Panc1 (cell line): Measurements from ENCODE around the gene GATB. TPM values are rescaled to one million over a fixed set of nuclear protein-coding genes. Genes with fewer than 3 reads are reported as not detected.

Experiments
- ATAC-seq: fragments of 200-7000 bp; cut with Tn5 transposase; 2 replicates; pipeline ENCODE4 v1.9.1; 2020; ENCODE audit warnings: mild to moderate bottlenecking, moderate library complexity
- BruUV-seq: library from RNA; stranded (reverse); fragments of 400-500 nt; replicated peaks from 2 replicates; lab custom pipeline; 2021; lab: Mats Ljungman, UMichigan
- CTCF ChIA-PET: fragments of 300-600 bp; sonication (Branson Sonifier 250); formaldehyde crosslinking; loops from one replicate; lab custom pipeline; 2022; ENCODE audit warnings: antibody characterized with exemption; lab: Charles Lee
- POLR2A ChIA-PET: fragments of 300-600 bp; sonication (Branson Sonifier 250); formaldehyde crosslinking; loops from one replicate; lab custom pipeline; 2022; ENCODE audit warnings: antibody characterized with exemption; lab: Charles Lee
- DNase-seq: peaks from one replicate; pipeline ENCODE4 v3.0.0-alpha.2; 2010; ENCODE audit warnings: low read depth, low spot score
- H3K27ac ChIP-seq: 2 replicates; pipeline ENCODE4 v1.5.1; 2011; ENCODE audit warnings: mild to moderate bottlenecking, low read length, inconsistent platforms
- H3K27me3 ChIP-seq: fragments of 200-500 bp; sonication (Bioruptor generic); 2 replicates; pipeline ENCODE4 v1.6.0; 2014; ENCODE audit warnings: low read length, inconsistent platforms; ENCODE audit not compliant: control insufficient read depth, insufficient read depth
- H3K36me3 ChIP-seq: fragments of 200-500 bp; sonication (Bioruptor generic); 2 replicates; pipeline ENCODE4 v1.5.1; 2014; ENCODE audit warnings: inconsistent platforms, mild to moderate bottlenecking, low read length, moderate library complexity; ENCODE audit not compliant: control insufficient read depth, insufficient read depth
- H3K4me1 ChIP-seq: 2 replicates; pipeline ENCODE4 v1.5.1; 2011; ENCODE audit warnings: inconsistent platforms, mild to moderate bottlenecking, low read length, moderate library complexity; ENCODE audit not compliant: control insufficient read depth, insufficient read depth
- H3K4me3 ChIP-seq, 2 experiments: 2 replicates each; pipeline ENCODE4 v1.5.1; 2011 to 2012; ENCODE audit warnings: low read depth in 2 of 2, low read length in 2 of 2, mild to moderate bottlenecking in 2 of 2, inconsistent platforms in 1 of 2, moderate library complexity in 1 of 2
- H3K9me3 ChIP-seq: fragments of 200-500 bp; sonication (Bioruptor generic); 2 replicates; pipeline ENCODE4 v1.5.1; 2014; ENCODE audit warnings: low read depth, mild to moderate bottlenecking, inconsistent platforms, low read length, moderate library complexity; ENCODE audit not compliant: control insufficient read depth, insufficient read depth
- CTCF ChIP-seq: fragments of 450-650 bp; IDR thresholded peaks from 2 replicates; pipeline ENCODE4 v1.5.1; 2017; ENCODE audit warnings: mild to moderate bottlenecking
- POLR2AphosphoS5 ChIP-seq: IDR thresholded peaks from 2 replicates; pipeline ENCODE4 v1.6.1; 2012; ENCODE audit warnings: mild to moderate bottlenecking, low read depth, low read length, moderate library complexity
- REST ChIP-seq, 2 experiments: IDR thresholded peaks; 2 replicates each; pipeline ENCODE4 v1.6.1; 2011 to 2012; ENCODE audit warnings: low read depth in 2 of 2, control low read depth in 1 of 2, low read length in 1 of 2, mild to moderate bottlenecking in 1 of 2, moderate library complexity in 1 of 2; ENCODE audit not compliant: insufficient read depth in 1 of 2
- SIN3A ChIP-seq: IDR thresholded peaks from 2 replicates; pipeline ENCODE4 v1.6.1; 2012; ENCODE audit warnings: low read depth, mild to moderate bottlenecking, low read length, moderate library complexity, borderline replicate concordance; ENCODE audit not compliant: insufficient read depth
- TCF7L2 ChIP-seq: IDR thresholded peaks from 2 replicates; pipeline ENCODE4 v1.6.1; 2011; ENCODE audit warnings: mild to moderate bottlenecking, low read depth, low read length, inconsistent platforms
- in situ Hi-C: cut with HindIII; loops from 2 replicates; pipeline ENCODE4 v1.10.0; 2016; ENCODE audit warnings: low sequenced_read_pairs, low pct_unique_long_range_greater_than_20kb
- intact Hi-C: fragments of 100-400 bp; cut with micrococcal nuclease; formaldehyde crosslinking; loops from one replicate; pipeline ENCODE4 v1.10.0; 2022; ENCODE audit not compliant: unreplicated experiment
- total RNA-seq: library from RNA; stranded (reverse); gene quantifications from one replicate; pipeline ENCODE4 v1.2.1, GENCODE V29; 2021; ENCODE audit not compliant: unreplicated experiment

The GATB gene
- total RNA-seq, 1 experiment from 2014 or later = 9.7 TPM

GRCh38 chr4:151783867-151784266 is 23.1 kb upstream of the GATB start:
- ATAC-seq = no peak
- intact Hi-C loops (no loop called here), in situ Hi-C loops (no loop called here)
- CTCF ChIA-PET = no interaction called here
- TF ChIP-seq POLR2AphosphoS5 (no peak), TCF7L2 (no peak), REST (IDR thresholded peaks at IDR 0.05; ENCODE audit: insufficient read depth in 1 of 2, low read depth in 2 of 2, low read length in 1 of 2) (no peak), CTCF (no peak), SIN3A (no peak)
- no peaks in the 10 kb centered on the region for H3K36me3 ChIP-seq
- H3K27ac ChIP-seq = no peak overlapping the region
- H3K4me3 ChIP-seq = no peak overlapping the region
- POLR2A ChIA-PET = no interaction called here
- BruUV-seq = no TSS peak
- H3K9me3 ChIP-seq = no peaks in the 10 kb centered on the region
- DNase-seq = no peak
- no peaks in the 10 kb centered on the region; the same call in none of the 2 replicates for H3K27me3 ChIP-seq
- no peaks in the 10 kb centered on the region for H3K4me1 ChIP-seq

- Histone ChIP-seq H3K9me3 (no peaks in the 10 kb centered on the region), H3K27me3 (no peaks in the 10 kb centered on the region; the same call in none of the 2 replicates), H3K27ac (no peak overlapping the region), H3K4me3 (no peak overlapping the region), H3K36me3 (no peaks in the 10 kb centered on the region), H3K4me1 (no peaks in the 10 kb centered on the region)
- no peak for TF ChIP-seq POLR2AphosphoS5
- TF ChIP-seq REST (IDR thresholded peaks at IDR 0.05; ENCODE audit: insufficient read depth in 1 of 2, low read depth in 2 of 2, low read length in 1 of 2) = no peak
- TF ChIP-seq TCF7L2 = no peak
- no peak for TF ChIP-seq SIN3A
- no peak for TF ChIP-seq CTCF
- intact Hi-C loops = no loop called here
- ATAC-seq (no peak), DNase-seq (no peak)
- CTCF ChIA-PET = no interaction called here
- POLR2A ChIA-PET = no interaction called here
- BruUV-seq = no TSS peak
- in situ Hi-C loops = no loop called here
Measured at GRCh38 chr4:151782296-151782695, 21.5 kb upstream of the GATB start.
